T-cell (primary cell): ENCODE results near the gene TM6SF1. TPM values are rescaled to one million over a fixed set of nuclear protein-coding genes. Genes with fewer than 3 reads are reported as not detected.
"Not testable (repeated sequence)": the region's sequence is repeated elsewhere in the genome, so short reads cannot be mapped to it uniquely, and the experiment has no call there.

Experiments used
- ATAC-seq, 4 experiments: fragments of 200-7000 bp in 3 of 4; fragments of 150-1000 bp in 1 of 4; cut with Tn5 transposase; replicated peaks in 1 of 4; 1 replicate in 3 of 4; 2 replicates in 1 of 4; pipeline ENCODE4 v1.10.0; 2021; ENCODE audit warnings: moderate library complexity in 3 of 4, mild to moderate bottlenecking in 2 of 4, moderate number of reproducible peaks in 1 of 4
- CTCF ChIA-PET, 2 donors: fragments of 300-600 bp; sonication (Branson Sonifier 250); formaldehyde crosslinking; loops; one replicate each; lab custom pipeline; 2022; ENCODE audit warnings: antibody characterized with exemption in 2 of 2; lab: Charles Lee
- POLR2A ChIA-PET, 2 donors: fragments of 300-600 bp; sonication (Branson Sonifier 250); formaldehyde crosslinking; loops; one replicate each; lab custom pipeline; 2022; ENCODE audit warnings: antibody characterized with exemption in 2 of 2; lab: Charles Lee
- DNase-seq, 35 experiments: peaks; one replicate each; pipeline versions ENCODE4 v3.0.0 to v3.0.0-alpha.2; 2013 to 2023
- H3K27ac ChIP-seq: one replicate; pipeline ENCODE4 v1.5.1; 2013; ENCODE audit warnings: low read length
- H3K27me3 ChIP-seq, 2 experiments: replicated peaks in 1 of 2; 1 replicate in 1 of 2; 2 replicates in 1 of 2; pipeline versions ENCODE4 v1.6.1 to v1.7.0; 2013; ENCODE audit warnings: low read length in 1 of 2, mixed read lengths in 1 of 2; ENCODE audit not compliant: control insufficient read depth in 2 of 2, insufficient read depth in 2 of 2; ENCODE audit errors: extremely low read depth in 1 of 2
- H3K36me3 ChIP-seq, 2 donors: 1 replicate in 1 of 2; 2 replicates in 1 of 2; pipeline versions ENCODE4 v1.6.1 to v1.7.0; 2013; ENCODE audit warnings: low read length in 1 of 2; ENCODE audit not compliant: control insufficient read depth in 2 of 2, insufficient read depth in 1 of 2; ENCODE audit errors: extremely low read depth in 1 of 2
- H3K4me1 ChIP-seq, 2 experiments: 1 replicate in 1 of 2; 2 replicates in 1 of 2; pipeline versions ENCODE4 v1.6.1 to v1.7.0; 2013; ENCODE audit warnings: low read length in 2 of 2, mixed read lengths in 1 of 2; ENCODE audit not compliant: insufficient read depth in 2 of 2, control insufficient read depth in 1 of 2; ENCODE audit errors: extremely low read depth in 1 of 2
- H3K4me3 ChIP-seq, 2 donors: 1 replicate in 1 of 2; 2 replicates in 1 of 2; pipeline versions ENCODE4 v1.5.1 to v1.7.0; 2013; ENCODE audit warnings: mild to moderate bottlenecking in 2 of 2, low read length in 1 of 2, moderate library complexity in 1 of 2; ENCODE audit not compliant: control insufficient read depth in 1 of 2; ENCODE audit errors: extremely low read depth in 1 of 2
- H3K9me3 ChIP-seq: 2 replicates; pipeline ENCODE4 v1.7.0; 2013
- H3K27ac Mint-ChIP-seq, 2 donors: one replicate each; pipeline ENCODE4 v1.8.0; 2020 to 2021; ENCODE audit warnings: mild to moderate bottlenecking in 2 of 2, mixed read lengths in 2 of 2
- H3K27me3 Mint-ChIP-seq, 2 donors: one replicate each; pipeline ENCODE4 v1.8.0; 2021 to 2022; ENCODE audit warnings: mixed read lengths in 2 of 2
- H3K36me3 Mint-ChIP-seq: one replicate; pipeline ENCODE4 v1.8.0; 2021; ENCODE audit warnings: mixed read lengths
- H3K4me1 Mint-ChIP-seq, 3 donors: one replicate each; pipeline ENCODE4 v1.8.0; 2020 to 2022; ENCODE audit warnings: mixed read lengths in 3 of 3, mild to moderate bottlenecking in 1 of 3
- H3K4me3 Mint-ChIP-seq, 3 donors: one replicate each; pipeline ENCODE4 v1.8.0; 2020 to 2022; ENCODE audit warnings: mild to moderate bottlenecking in 3 of 3, mixed read lengths in 3 of 3, moderate library complexity in 3 of 3
- H3K9me3 Mint-ChIP-seq, 3 donors: one replicate each; pipeline ENCODE4 v1.8.0; 2020 to 2022; ENCODE audit warnings: mixed read lengths in 3 of 3
- WGBS: methylation state at CpG from one replicate; pipeline ENCODE4 v1.1.5; 2013; ENCODE audit warnings: missing lambda C conversion rate; ENCODE audit not compliant: insufficient coverage; 5-methylcytosine and 5-hydroxymethylcytosine counted together
- total RNA-seq, 35 experiments: library from RNA in 6 of 35; stranded (reverse) in 6 of 35; fragments of 120-200 nt in 1 of 35; gene quantifications; one replicate each; pipeline versions ENCODE4 v1.2.1 to v1.2.4 and lab custom pipeline; 2013 to 2026

TM6SF1 gene
- total RNA-seq, 5 donors from 2014 or later (not counting 1 experiment from before 2014, with no cell fraction given), result 0.33 to 2.1 (median 0.84) TPM; not detected in 1

DNA sequence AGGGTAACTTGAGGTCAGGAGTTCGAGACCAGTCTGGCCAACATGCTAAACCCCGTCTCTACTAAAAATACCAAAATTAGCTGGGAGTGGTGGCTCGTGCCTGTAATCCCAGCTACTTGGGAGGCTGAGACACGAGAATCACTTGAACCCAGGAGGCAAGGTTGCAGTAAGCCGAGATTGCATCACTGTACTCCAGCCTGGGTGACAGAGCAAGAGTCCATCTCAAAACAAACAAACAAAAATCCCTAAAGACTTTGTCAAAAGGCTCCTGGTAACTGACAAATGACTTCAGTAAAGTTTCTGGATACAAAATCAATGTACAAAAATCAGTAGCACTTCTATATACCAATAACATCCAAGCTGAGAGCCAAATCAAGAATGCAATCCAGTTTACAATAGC is 62.1 kb downstream of the TM6SF1 start:
- H3K36me3 Mint-ChIP-seq, H3K9me3 ChIP-seq, H3K4me3 ChIP-seq, H3K27ac ChIP-seq, H3K4me1 ChIP-seq, ATAC-seq, DNase-seq, H3K36me3 ChIP-seq, POLR2A ChIA-PET, H3K27ac Mint-ChIP-seq, H3K4me3 Mint-ChIP-seq, H3K4me1 Mint-ChIP-seq, H3K27me3 ChIP-seq: not testable (repeated sequence)
- CTCF ChIA-PET, result interaction anchor here in 1 of 2 donors (0.6 kb wide), 1 partner anchor 340 kb away, joined by 4 read pairs; no protein-coding TSS in a partner anchor
- WGBS, result 80% methylated on average over 2 of the region's 5 CpGs
- peaks cover 6 to 26% (median 14%) of the 10 kb centered on the region in 3 donors for H3K9me3 Mint-ChIP-seq
- peaks cover 0 to 13% of the 10 kb centered on the region in 2 donors for H3K27me3 Mint-ChIP-seq

DNA sequence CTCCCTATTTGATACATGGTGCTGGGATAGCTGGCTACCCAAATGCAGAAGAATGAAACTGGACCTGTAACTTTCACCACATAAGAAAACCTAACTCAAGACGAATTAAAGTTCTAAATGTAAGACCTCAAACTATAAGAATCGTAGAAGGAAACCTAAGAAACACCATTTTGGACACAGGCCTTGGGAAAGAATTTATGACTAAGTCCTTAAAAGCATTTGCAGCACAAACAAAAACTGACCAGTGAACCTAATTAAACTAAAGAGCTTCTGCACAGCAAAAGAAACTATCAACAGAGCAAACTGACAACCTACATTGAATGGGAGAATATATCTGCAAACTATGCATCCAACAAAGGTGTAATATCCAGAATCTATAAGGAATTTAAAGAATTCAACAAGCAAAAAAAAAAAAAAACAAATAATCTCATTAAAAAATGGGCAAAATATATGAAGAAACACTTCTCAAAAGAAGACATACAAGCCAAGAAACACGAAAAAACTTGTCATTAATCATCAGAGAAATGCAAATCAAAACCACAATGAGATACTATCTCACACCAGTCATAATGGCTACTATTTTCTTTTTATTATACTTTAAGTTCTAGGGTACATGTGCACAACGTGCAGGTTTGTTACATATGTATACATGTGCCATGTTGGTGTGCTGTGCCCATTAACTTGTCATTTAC is 63.2 kb downstream of the TM6SF1 start:
- DNase-seq (no peak), ATAC-seq (no peak)
- no peak overlapping the region for H3K4me3 ChIP-seq
- no peak overlapping the region for H3K4me3 Mint-ChIP-seq
- peaks cover 6 to 21% (median 14%) of the 10 kb centered on the region in 3 donors for H3K9me3 Mint-ChIP-seq
- H3K27me3 ChIP-seq, result no peaks in the 10 kb centered on the region
- no peaks in the 10 kb centered on the region for H3K4me1 Mint-ChIP-seq
- H3K36me3 Mint-ChIP-seq, result no peaks in the 10 kb centered on the region
- H3K9me3 ChIP-seq, result no peaks in the 10 kb centered on the region
- no peak overlapping the region for H3K27ac ChIP-seq
- H3K36me3 ChIP-seq, result no peaks in the 10 kb centered on the region
- CTCF ChIA-PET, result no interaction called here
- no peak overlapping the region for H3K27ac Mint-ChIP-seq
- POLR2A ChIA-PET, result no interaction called here
- WGBS, result 73% methylated on average over 2 of the region's 4 CpGs
- H3K4me1 ChIP-seq, result no peaks in the 10 kb centered on the region
- peaks cover 0 to 9% of the 10 kb centered on the region in 2 donors for H3K27me3 Mint-ChIP-seq

DNA sequence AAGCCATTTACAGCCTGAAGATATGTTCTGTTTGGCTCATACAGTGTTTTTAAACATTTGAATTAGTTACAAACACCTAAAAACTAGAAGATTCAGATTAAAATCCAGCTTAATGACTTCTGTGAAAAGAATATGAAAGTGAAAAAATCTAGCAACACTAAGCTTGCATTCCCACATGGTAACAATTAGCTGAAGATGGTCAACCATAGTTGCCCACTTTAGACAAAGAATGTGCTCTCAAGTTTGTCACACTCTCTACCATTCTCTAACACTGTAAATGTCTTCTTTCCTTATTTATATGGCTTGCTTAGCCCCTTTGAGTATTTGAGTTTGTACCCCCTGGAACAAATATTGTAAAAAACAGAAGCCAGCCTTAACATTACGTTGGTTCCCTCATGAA is 67.4 kb downstream of the TM6SF1 start:
- Histone ChIP-seq H3K36me3 (no peaks in the 10 kb centered on the region), H3K9me3 (no peaks in the 10 kb centered on the region), H3K4me1 (no peaks in the 10 kb centered on the region), H3K27me3 (no peaks in the 10 kb centered on the region), H3K4me3 (no peak overlapping the region), H3K27ac (no peak overlapping the region)
- WGBS, result no CpG with 5 or more reads among the region's 1 CpG
- no peak overlapping the region for H3K27ac Mint-ChIP-seq
- no peaks in the 10 kb centered on the region for H3K4me1 Mint-ChIP-seq
- H3K36me3 Mint-ChIP-seq, result no peaks in the 10 kb centered on the region
- POLR2A ChIA-PET, result no interaction called here
- no peaks in the 10 kb centered on the region for H3K27me3 Mint-ChIP-seq
- no peak for ATAC-seq
- CTCF ChIA-PET, result no interaction called here
- H3K9me3 Mint-ChIP-seq, result no peaks in the 10 kb centered on the region
- DNase-seq, result no peak
- H3K4me3 Mint-ChIP-seq, result no peak overlapping the region

DNA sequence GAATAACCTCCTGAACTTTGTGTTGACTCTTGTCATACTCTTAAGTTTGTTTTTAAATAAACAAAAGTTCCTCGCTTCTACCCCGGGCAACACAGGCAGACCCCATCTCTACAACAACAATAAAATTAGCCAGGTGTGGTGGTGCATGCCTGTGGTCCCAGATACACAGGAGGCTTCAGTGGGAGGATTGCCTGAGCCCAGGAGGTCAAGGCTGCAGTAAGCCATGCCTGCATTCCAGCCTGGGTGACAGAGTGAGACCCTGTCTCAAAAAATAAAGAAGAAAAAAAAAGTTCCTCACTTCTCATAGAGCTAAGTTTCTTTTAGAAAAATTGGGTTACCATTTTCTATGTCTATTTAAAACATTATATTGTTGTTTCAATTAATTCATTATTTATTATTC is 70.9 kb downstream of the TM6SF1 start:
- H3K4me3 Mint-ChIP-seq, result no peak overlapping the region
- Histone ChIP-seq H3K4me1 (no peaks in the 10 kb centered on the region), H3K27me3 (no peaks in the 10 kb centered on the region), H3K4me3 (no peak overlapping the region), H3K9me3 (no peaks in the 10 kb centered on the region), H3K36me3 (no peaks in the 10 kb centered on the region), H3K27ac (no peak overlapping the region)
- no peak overlapping the region for H3K27ac Mint-ChIP-seq
- no CpG with 5 or more reads among the region's 2 CpGs for WGBS
- DNase-seq (no peak), ATAC-seq (no peak)
- H3K36me3 Mint-ChIP-seq, result no peaks in the 10 kb centered on the region
- ChIA-PET CTCF (no interaction called here), POLR2A (no interaction called here)
- H3K27me3 Mint-ChIP-seq, result no peaks in the 10 kb centered on the region
- H3K4me1 Mint-ChIP-seq, result no peaks in the 10 kb centered on the region
- H3K9me3 Mint-ChIP-seq, result no peaks in the 10 kb centered on the region

DNA sequence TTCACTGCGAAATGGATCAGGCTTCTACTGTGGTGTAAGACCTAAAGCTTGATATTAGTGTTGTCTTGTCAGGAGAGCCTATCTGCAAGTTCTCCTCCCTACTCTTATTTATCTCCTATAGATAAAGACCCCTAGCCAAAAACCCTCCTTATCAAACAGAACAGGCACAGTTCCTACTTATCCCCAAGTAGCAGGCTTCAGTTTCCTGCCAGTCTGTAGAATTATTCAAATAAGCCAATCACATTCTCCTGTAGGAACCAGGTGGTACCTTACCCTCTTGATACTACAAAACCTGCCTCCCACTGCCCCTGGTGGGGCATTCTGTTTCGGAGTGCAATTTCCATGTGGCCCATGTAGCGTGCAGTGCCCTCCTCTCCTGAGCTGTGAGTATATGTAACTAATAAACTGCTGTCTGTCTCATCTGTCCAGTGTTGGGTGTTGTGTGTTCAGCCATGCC is 71.5 kb downstream of the TM6SF1 start:
- ChIA-PET CTCF (no interaction called here), POLR2A (no interaction called here)
- Histone ChIP-seq H3K27ac (no peak overlapping the region), H3K9me3 (no peaks in the 10 kb centered on the region), H3K36me3 (no peaks in the 10 kb centered on the region), H3K27me3 (no peaks in the 10 kb centered on the region), H3K4me3 (no peak overlapping the region), H3K4me1 (no peaks in the 10 kb centered on the region)
- Mint-ChIP-seq H3K4me3 (no peak overlapping the region), H3K36me3 (no peaks in the 10 kb centered on the region), H3K4me1 (no peaks in the 10 kb centered on the region), H3K27ac (no peak overlapping the region), H3K9me3 (no peaks in the 10 kb centered on the region), H3K27me3 (no peaks in the 10 kb centered on the region)
- no peak for DNase-seq
- no peak for ATAC-seq
- WGBS, result no CpG with 5 or more reads among the region's 3 CpGs

DNA sequence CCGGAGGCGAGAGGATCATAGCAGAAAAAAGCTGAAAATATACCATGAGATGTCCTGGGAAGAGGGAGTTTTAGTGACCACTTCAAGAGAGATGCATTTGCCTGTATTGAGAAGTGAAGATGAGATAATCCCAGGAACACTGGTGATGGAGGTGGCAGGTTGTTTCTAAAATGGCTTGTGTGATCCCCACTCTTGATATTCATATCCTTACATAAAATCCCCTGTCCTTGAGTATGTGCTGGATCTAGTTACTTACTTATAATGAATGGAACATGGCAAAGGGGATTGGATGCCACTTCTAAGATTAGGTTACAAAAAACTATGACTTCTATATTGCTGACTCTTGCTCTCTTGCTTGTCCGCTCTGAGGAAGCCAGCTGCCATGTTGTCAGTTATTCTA is 78.1 kb downstream of the TM6SF1 start:
- ATAC-seq, result no peak
- POLR2A ChIA-PET, result no interaction called here

More for the DNA sequence above, 78.1 kb downstream of the TM6SF1 start:
- Mint-ChIP-seq H3K27me3 (no peaks in the 10 kb centered on the region), H3K4me1 (no peaks in the 10 kb centered on the region), H3K27ac (no peak overlapping the region), H3K4me3 (no peak overlapping the region), H3K9me3 (no peaks in the 10 kb centered on the region), H3K36me3 (no peaks in the 10 kb centered on the region)
- no peaks in the 10 kb centered on the region for H3K27me3 ChIP-seq
- H3K36me3 ChIP-seq, result no peaks in the 10 kb centered on the region
- no peak overlapping the region for H3K27ac ChIP-seq
- WGBS, result 100% methylated on average over 3 of the region's 3 CpGs
- H3K4me1 ChIP-seq, result no peaks in the 10 kb centered on the region
- no peak for DNase-seq
- H3K9me3 ChIP-seq, result no peaks in the 10 kb centered on the region
- CTCF ChIA-PET, result no interaction called here
- no peak overlapping the region for H3K4me3 ChIP-seq
